Astrocyte (in vitro differentiated cells and primary cell): ENCODE measurements around the gene HERPUD1. TPM values are rescaled to one million over a fixed set of nuclear protein-coding genes. Genes with fewer than 3 reads are reported as not detected.

Source experiments
- DNase-seq: peaks from one replicate; pipeline ENCODE4 v3.0.0-alpha.2; 2010; ENCODE audit warnings: low read depth
- FAIRE-seq: peaks from 2 replicates; lab custom pipeline; 2011; peaks lifted over from hg19 to GRCh38; lab: Jason Lieb, UNC
- H2AFZ ChIP-seq: 2 replicates; pipeline ENCODE4 v1.6.0; 2012; ENCODE audit warnings: low read depth, low read length, inconsistent platforms
- H3K27ac ChIP-seq: 2 replicates; pipeline ENCODE4 v1.5.1; 2011; ENCODE audit warnings: low read depth, low read length, inconsistent platforms
- H3K27me3 ChIP-seq: 2 replicates; pipeline ENCODE4 v1.6.0; 2011; ENCODE audit warnings: low read length, inconsistent platforms; ENCODE audit not compliant: insufficient read depth
- H3K36me3 ChIP-seq: 2 replicates; pipeline ENCODE4 v1.5.1; 2011; ENCODE audit warnings: low read length, inconsistent platforms; ENCODE audit not compliant: insufficient read depth
- H3K4me1 ChIP-seq: 2 replicates; pipeline ENCODE4 v1.5.1; 2011; ENCODE audit warnings: low read length, inconsistent platforms; ENCODE audit not compliant: insufficient read depth
- H3K4me2 ChIP-seq: 2 replicates; pipeline ENCODE4 v1.6.0; 2012; ENCODE audit warnings: low read length, inconsistent platforms
- H3K4me3 ChIP-seq: 2 replicates; pipeline ENCODE4 v1.5.1; 2011; ENCODE audit warnings: low read depth, mild to moderate bottlenecking, low read length, inconsistent platforms; ENCODE audit not compliant: insufficient read depth
- H3K79me2 ChIP-seq: 2 replicates; pipeline ENCODE4 v1.6.0; 2012; ENCODE audit warnings: mild to moderate bottlenecking, low read length, inconsistent platforms; ENCODE audit not compliant: insufficient read depth
- H3K9ac ChIP-seq: 2 replicates; pipeline ENCODE4 v1.6.0; 2012; ENCODE audit warnings: mild to moderate bottlenecking, low read length, inconsistent platforms
- H3K9me3 ChIP-seq: 2 replicates; pipeline ENCODE4 v1.5.1; 2012; ENCODE audit warnings: low read depth, mild to moderate bottlenecking, low read length, inconsistent platforms; ENCODE audit not compliant: insufficient read depth
- H4K20me1 ChIP-seq: 2 replicates; pipeline ENCODE4 v1.6.0; 2012; ENCODE audit warnings: low read length, inconsistent platforms; ENCODE audit not compliant: insufficient read depth
- H3K27ac Mint-ChIP-seq: one replicate; pipeline ENCODE4 v1.8.0; 2021; ENCODE audit warnings: mild to moderate bottlenecking, mixed read lengths; ENCODE audit not compliant: unreplicated experiment
- H3K27me3 Mint-ChIP-seq: one replicate; pipeline ENCODE4 v1.8.0; 2021; ENCODE audit warnings: low read depth, mixed read lengths; ENCODE audit not compliant: unreplicated experiment
- H3K36me3 Mint-ChIP-seq: one replicate; pipeline ENCODE4 v1.8.0; 2021; ENCODE audit warnings: low read depth, mixed read lengths; ENCODE audit not compliant: unreplicated experiment
- H3K4me1 Mint-ChIP-seq: one replicate; pipeline ENCODE4 v1.8.0; 2021; ENCODE audit warnings: low read depth, mixed read lengths; ENCODE audit not compliant: unreplicated experiment
- H3K4me3 Mint-ChIP-seq: one replicate; pipeline ENCODE4 v1.8.0; 2021; ENCODE audit warnings: mild to moderate bottlenecking, moderate library complexity, mixed read lengths; ENCODE audit not compliant: unreplicated experiment
- H3K9me3 Mint-ChIP-seq: one replicate; pipeline ENCODE4 v1.8.0; 2021; ENCODE audit warnings: mild to moderate bottlenecking, mixed read lengths; ENCODE audit not compliant: unreplicated experiment
- CTCF ChIP-seq: IDR thresholded peaks from 2 replicates; pipeline ENCODE4 v1.5.1; 2011; ENCODE audit warnings: low read depth, mild to moderate bottlenecking, inconsistent platforms, low read length, moderate library complexity; ENCODE audit not compliant: insufficient read depth
- EZH2 ChIP-seq: IDR thresholded peaks from 2 replicates; pipeline ENCODE4 v1.6.1; 2012; ENCODE audit warnings: mild to moderate bottlenecking, low read length, inconsistent platforms; ENCODE audit not compliant: insufficient read depth
- total RNA-seq: library from RNA; stranded (reverse); gene quantifications from 2 replicates; pipeline ENCODE4 v1.2.1, GENCODE V29; 2021

HERPUD1 gene
- total RNA-seq, 1 donor from 2014 or later: 234 TPM

DNA sequence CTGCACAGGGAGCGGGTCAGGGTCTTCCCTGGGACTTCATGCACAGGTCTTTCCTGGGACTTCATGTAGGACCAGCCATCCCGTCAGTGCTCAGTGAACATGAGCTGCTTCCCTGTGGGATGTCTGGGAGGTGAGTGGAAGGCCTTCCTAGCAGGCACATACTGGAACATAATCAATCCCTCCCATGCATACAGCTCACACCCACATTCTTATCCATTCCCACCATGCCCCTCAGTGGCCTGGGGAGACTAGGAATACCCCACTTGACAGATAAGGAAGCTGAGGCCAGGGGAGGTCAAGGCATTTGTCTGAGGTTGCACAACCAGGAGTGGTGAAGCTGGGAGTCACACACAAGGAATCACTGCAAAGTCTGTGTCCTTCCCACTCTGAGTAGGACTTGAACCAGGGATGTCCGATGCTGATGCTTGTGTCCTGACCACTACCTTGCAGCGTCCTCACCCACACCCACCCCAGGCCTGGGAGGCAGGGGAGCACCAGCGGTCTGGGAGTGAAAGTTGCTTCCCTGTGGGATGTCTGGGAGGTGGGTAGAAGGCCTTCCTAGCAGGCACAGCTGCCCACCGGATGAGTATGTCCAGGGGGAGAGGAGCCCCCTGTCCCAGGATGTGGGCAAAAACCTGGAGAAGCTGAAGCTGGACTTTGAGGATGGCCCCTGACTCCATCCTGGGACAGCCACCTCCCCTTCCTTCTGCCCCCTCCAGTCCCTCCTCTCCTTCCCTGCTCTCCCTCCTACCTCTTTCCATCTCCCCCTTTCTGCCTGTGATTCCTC lies 56.4 kb downstream of the HERPUD1 start:
- Histone ChIP-seq H3K4me2 (peak overlapping the region; percentile 97), H3K36me3 (no peaks in the 10 kb centered on the region), H3K27ac (no peak overlapping the region), H3K9ac (peak overlapping the region; percentile 84), H3K9me3 (no peaks in the 10 kb centered on the region), H3K4me3 (peak overlapping the region; percentile 84), H3K4me1 (peaks cover 38% of the 10 kb centered on the region), H3K27me3 (no peaks in the 10 kb centered on the region), H3K79me2 (peaks cover 29% of the 10 kb centered on the region), H4K20me1 (no peaks in the 10 kb centered on the region), H2AFZ (peak overlapping the region; percentile 93)
- Mint-ChIP-seq H3K36me3 (peaks cover 10% of the 10 kb centered on the region), H3K27ac (peak overlapping the region; percentile 89), H3K27me3 (peaks cover 10% of the 10 kb centered on the region), H3K4me3 (peak overlapping the region; percentile 96), H3K9me3 (peaks cover 3% of the 10 kb centered on the region), H3K4me1 (peaks cover 27% of the 10 kb centered on the region)
- DNase-seq: no peak
- TF ChIP-seq EZH2 (no peak), CTCF (no peak)
- FAIRE-seq: no peak

DNA sequence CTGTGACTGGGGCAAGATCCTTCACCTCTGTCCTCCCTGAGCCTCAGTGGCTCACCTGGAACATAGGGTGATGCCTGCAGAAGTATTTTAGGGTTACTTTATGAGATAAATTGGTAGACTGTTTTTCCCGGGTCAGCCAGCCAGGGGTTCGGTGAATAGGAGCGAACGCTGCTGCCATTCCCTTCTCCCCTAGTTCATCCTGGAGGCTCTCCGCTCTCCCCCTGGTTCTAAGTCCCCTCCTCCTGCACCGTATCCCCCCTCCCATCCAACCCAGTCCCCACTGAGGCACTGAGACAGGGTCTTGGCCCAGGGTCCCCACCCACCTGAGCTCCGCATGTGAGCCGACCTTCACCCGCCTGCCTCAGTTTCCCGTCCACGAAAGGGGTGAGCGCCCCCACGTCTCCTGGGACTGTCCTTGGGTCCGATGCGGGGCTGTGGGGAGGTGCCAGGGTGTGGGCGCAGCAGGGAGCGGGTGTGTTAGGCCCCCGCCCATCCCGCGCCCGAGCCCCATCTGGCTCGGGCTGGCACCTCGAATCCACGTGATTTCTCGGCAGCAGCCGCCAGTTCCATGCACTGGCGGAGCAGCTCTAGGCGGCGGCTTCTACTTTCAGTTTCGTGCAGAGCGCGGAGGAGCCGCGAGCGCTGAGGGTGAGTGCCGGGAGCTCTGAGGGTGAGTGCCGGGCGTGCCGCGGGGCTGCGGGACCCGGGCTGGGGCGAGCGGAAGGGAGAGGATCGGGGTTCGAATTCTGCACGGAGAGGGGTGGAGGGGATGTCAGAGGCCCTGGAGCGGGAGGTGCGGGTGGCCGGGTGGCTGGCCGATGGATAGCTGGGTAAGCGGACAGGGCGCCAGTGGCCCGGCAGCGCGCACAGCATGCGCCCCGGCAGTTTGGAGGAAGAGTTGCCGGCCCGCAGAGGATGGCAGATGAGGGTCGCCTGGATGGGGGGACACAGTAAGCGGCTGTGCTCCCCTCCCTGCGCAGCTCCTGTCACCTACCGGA lies 57.3 kb downstream of the HERPUD1 start, which contains the start of gene NLRC5:
Gene NLRC5 (plus strand): TSS at position 610 of the 998 bp plus-strand sequence. CDS start 31,156 bp downstream, outside the sequence.
- H3K36me3 Mint-ChIP-seq: peaks cover 10% of the 10 kb centered on the region
- H3K4me3 Mint-ChIP-seq: peak within 1 kb of the TSS; percentile 96
- peaks cover 10% of the 10 kb centered on the region for H3K27me3 Mint-ChIP-seq
- H3K36me3 ChIP-seq: no peaks in the 10 kb centered on the region
- DNase-seq (peak; percentile 65), FAIRE-seq (no peak)
- peaks cover 38% of the 10 kb centered on the region for H3K4me1 ChIP-seq
- TF ChIP-seq EZH2: no peak
- no peak for TF ChIP-seq CTCF
- peak within 1 kb of the TSS; percentile 97 for H3K4me2 ChIP-seq
- peak within 1 kb of the TSS; percentile 89 for H3K27ac Mint-ChIP-seq
- peaks cover 3% of the 10 kb centered on the region for H3K9me3 Mint-ChIP-seq
- H3K79me2 ChIP-seq: peaks cover 35% of the 10 kb centered on the region
- peak within 1 kb of the TSS; percentile 93 for H2AFZ ChIP-seq
- no peaks in the 10 kb centered on the region for H3K27me3 ChIP-seq
- peak within 1 kb of the TSS; percentile 62 for H3K27ac ChIP-seq
- H4K20me1 ChIP-seq: no peaks in the 10 kb centered on the region
- H3K9ac ChIP-seq: peak within 1 kb of the TSS; percentile 84
- H3K4me3 ChIP-seq: peak within 1 kb of the TSS; percentile 84
- H3K4me1 Mint-ChIP-seq: peaks cover 27% of the 10 kb centered on the region
- H3K9me3 ChIP-seq: no peaks in the 10 kb centered on the region
